Iris pigment epithelial cell (primary cell): ENCODE data around the gene UTS2B.

Experiments
- DNase-seq: peaks from one replicate; pipeline ENCODE4 v3.0.0-alpha.2; 2011; ENCODE audit warnings: low read depth

Gene UTS2B

DNA sequence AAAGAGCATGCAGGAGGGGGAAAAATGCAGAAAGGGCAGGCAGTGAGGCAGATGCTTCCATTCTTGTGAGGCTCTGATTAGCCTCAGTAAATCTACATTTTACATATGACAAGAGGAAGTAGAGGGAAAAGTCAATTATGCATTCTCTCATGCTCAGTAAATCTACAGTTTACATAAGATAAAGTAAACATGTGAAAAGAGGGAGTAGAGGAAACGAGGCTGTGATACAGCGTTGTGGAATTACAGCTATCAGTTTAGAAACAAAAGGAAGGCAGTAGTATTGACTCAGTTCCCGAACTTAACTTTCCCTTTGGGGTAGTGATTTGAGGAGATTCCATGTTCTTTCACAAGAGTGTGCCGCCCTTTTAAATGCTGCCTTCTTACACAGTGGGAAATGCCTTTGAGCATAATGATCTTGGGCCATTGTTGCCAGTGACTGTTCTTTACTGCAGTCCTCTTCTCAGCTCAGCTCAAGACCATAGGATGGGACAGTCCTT, 92.0 kb downstream of the UTS2B start:
- peak; percentile 80 for DNase-seq

DNA sequence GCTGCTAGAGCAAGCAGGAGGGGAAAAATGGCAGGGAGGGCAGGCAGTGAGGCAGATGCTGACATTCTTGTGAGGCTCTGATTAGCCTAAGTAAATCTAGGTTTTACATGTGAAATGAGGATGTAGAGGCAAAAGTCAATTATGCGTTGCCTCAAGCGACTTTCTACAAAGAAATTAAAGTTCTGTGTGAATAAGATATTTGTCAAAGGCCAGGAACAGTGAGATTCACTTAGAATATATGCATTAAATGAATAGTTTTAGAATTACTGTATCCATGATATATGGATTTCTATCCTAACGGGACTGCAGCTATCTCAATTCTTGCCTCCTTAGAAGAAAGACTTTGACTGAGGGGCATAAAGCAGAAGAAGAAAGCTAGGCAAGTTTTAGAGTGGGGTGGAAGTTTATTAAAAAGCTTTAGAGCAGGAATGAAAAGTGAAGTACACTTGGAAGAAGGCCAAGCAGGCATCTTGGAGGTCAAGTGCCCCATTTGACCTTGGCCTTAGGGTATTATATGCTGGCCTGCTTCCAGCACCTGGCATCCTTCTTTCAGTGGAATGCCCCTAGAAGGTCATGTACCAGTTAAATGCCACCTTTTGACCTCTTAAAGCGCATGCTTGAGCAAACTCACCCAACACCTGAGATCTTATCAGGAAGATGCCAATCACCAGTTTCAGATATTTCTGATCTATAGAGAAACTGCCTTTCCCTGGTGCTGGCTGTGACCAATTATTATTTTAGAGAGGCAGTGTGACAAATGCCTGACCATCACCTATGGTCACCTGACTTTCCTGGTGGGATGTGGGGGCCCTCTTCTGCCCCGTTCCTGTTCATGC, 93.1 kb downstream of the UTS2B start:
- no peak for DNase-seq

DNA sequence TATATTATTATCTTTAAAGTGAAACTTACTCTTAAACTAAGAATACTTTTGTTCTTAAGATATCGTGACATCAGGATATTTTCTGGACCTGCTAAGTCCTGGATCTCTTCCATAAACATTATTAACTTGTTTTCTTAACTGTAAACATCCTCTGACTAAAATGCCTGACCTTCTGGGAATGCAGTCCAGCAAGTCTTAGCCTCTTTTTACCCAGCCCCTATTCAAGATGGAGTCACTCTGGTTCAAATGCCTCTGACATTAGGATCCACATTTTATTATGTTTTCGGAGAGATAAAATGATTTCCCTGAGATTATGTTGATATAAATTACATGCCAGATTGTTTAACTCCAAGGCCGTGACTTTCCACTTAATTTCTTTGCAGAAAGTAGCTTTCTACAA, 93.7 kb downstream of the UTS2B start:
- DNase-seq: peak; percentile 61

DNA sequence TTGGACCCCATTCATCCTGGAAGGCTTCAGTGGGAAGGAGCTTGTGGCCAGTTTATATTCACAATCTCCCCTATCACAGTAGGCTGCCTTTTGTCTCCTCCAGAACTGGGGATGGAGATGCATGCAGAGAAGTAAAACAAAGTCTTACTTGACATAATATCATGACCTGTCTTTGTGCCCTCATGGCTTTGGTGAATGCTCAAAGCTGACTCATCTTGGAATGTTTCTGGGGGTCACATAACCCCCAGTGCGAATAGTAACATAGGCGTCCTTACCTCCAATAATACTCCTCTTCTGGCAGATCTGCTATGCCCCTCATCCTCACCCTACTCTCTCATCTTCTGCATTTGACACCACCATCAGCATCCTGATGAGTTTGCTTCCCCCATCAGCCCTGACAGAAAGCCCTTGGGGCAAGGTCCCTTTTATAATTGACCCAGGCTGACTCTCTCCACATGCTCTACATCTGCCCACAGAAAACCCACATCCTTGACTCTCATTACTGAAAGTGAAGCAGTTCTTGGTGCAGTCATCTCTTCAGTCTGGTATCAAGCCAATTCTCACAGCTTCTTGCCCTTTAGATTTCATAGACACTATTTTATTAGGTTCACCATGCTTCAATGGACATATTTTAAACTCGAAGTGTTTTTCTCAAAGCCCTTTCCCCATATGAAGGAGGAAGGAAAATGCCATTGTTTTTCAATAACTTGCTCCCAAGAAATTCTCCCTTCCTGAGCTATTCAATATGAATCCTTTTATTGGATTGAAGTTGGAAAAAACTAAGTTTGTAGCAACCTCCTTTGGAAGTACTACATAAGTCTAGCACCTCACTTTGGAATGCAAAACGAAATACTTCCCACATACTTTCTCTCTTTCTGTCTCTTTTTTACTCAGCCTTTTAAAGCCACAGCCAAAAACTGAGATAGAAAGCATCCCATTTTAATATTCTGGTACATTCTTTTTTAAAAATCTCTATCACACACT, 94.7 kb downstream of the UTS2B start:
- DNase-seq: peak; percentile 60

DNA sequence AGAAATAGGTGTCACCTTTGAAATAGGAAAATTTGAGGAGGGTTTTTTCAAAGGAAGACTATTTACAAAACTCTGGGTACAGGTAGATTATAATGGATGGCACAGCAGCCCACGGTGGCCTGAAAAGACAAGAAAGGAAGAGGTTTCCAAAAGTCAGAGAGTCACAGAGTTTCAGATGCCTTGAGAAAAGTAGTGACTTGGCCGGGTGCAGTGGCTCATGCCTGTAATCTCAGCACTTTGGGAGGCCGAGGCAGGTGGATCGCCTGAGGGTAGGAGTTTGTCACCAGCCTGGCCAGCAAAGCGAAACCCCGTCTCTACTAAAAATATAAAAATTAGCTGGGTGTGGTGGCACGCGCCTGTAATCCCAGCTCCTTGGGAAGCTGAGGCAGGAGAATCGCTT, 96.1 kb downstream of the UTS2B start:
- DNase-seq: no peak

DNA sequence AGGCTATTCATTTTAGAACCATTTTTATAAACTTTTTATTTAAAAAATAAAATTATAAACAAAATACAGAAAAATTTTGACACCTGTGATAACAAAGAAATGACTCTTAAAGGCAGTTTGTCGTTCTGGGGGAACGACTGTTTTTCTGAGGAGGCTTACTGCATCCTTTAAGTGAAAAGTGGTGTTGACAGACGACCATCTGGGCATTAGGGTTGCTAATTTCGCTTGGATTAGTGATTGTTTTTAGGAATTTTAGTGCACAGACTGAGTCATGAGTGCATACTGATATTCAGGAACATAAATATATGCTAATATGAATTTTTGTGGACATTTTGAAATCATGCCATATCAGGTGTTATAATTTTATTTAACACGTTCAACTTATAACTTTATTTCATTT, 102.8 kb downstream of the UTS2B start:
- DNase-seq: no peak

DNA sequence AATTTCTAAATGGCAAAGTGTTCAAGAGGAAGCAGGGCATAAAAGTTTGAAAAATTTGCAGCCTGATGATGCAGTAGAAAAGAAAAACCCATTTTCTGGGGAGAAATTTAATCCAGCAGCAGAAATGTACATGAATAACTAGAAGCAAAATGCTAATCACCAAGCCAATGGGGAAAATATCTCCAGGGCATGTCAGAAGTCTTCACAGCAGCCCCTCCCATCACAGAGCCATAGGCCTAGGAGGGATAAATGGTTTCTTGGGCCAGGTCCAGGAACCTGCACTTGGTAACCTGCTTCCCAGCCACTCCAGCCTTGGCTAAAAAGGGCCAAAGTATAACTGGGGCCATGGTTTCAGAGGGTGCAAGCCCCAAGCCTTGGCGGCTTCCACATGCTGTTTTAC, 108.7 kb downstream of the UTS2B start:
- no peak for DNase-seq

DNA sequence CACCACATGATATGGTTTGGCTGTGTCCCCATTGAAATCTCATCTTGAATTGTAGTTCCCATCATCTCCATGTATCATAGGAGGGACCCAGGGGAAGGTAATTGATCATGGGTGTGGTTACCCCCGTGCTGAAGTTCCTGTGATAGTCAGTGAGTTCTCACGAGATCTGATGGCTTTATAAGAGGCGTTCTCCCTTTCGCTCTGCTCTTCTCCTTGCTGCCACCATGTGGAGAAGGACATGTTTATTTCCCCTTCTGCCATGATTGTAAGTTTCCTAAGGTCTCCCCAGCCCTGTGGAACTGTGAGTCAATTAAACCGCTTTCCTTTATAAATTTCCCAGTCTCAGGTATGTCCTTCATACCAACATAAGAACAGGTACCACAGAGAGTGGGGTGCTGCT, 109.4 kb downstream of the UTS2B start:
- DNase-seq: peak; percentile 13

DNA sequence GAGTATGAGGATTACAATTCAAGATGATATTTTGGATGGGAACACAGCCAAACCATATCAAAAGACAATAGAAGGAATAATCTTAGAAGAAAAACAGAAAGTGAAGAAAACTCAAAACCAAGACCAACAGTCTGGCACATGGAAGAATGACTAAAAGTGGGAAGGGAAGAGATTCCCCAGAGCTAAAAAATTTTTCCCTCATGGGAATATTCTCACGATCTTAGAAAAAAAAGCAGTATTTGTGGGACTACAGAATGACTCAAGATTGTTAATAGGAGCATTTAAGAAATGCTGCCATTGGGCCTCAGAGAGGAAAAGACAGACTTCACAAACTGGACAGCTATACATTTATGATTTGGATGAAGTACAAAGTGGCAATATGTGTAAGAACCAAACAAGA, 113.0 kb downstream of the UTS2B start:
- no peak for DNase-seq
